Dendritic cell treated with granulocyte-macrophage colony-stimulating factor and Interleukin-4, amounts not matched to agents 40 ng/mL and 50 ng/mL, for 4 days (primary cell): ENCODE measurements around the gene TPD52L1.
"Not testable (repeated sequence)": the region's sequence is repeated elsewhere in the genome, so short reads cannot be mapped to it uniquely, and the experiment has no call there.

Experiments used
- H3K27ac Mint-ChIP-seq: one replicate; pipeline ENCODE4 v1.8.0; 2022; ENCODE audit warnings: mild to moderate bottlenecking, mixed read lengths
- H3K27me3 Mint-ChIP-seq: one replicate; pipeline ENCODE4 v1.8.0; 2022; ENCODE audit warnings: mild to moderate bottlenecking, mixed read lengths
- H3K36me3 Mint-ChIP-seq: one replicate; pipeline ENCODE4 v1.8.0; 2022; ENCODE audit warnings: low read depth, mixed read lengths
- H3K4me1 Mint-ChIP-seq: one replicate; pipeline ENCODE4 v1.8.0; 2022; ENCODE audit warnings: low read depth, mixed read lengths
- H3K4me3 Mint-ChIP-seq: one replicate; pipeline ENCODE4 v1.8.0; 2022; ENCODE audit warnings: mild to moderate bottlenecking, moderate library complexity, mixed read lengths
- H3K9me3 Mint-ChIP-seq: one replicate; pipeline ENCODE4 v1.8.0; 2022; ENCODE audit warnings: mixed read lengths
- intact Hi-C: fragments of 100-400 bp; cut with micrococcal nuclease; formaldehyde crosslinking; loops from one replicate; pipeline ENCODE4 v1.15.0; 2022

Gene TPD52L1

DNA sequence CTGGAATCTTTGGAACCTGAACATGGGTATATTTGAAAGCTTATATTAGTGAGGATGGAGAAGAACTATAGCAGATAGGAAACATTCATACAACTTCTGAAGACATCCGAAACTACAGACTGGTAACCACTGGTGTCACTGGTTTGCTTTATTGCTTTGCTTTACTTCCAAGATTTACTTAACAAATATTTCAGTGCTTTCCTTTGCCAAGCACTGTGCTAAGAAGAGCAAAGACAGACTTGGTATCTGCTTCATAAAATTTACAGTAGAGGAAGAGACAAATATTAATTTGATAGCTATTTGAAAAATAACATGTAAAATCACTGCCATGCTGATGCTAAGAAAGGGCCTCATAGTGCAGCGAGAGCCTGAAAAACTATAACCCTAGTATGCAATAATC is 1.8 kb downstream of the TPD52L1 start:
- intact Hi-C loops: no loop called here
- no peak overlapping the region for H3K4me3 Mint-ChIP-seq
- peaks cover 31% of the 10 kb centered on the region for H3K27me3 Mint-ChIP-seq
- H3K36me3 Mint-ChIP-seq: no peaks in the 10 kb centered on the region
- H3K4me1 Mint-ChIP-seq: peaks cover 24% of the 10 kb centered on the region
- H3K9me3 Mint-ChIP-seq: no peaks in the 10 kb centered on the region
- H3K27ac Mint-ChIP-seq: no peak overlapping the region

- Mint-ChIP-seq H3K27me3 (peaks cover 28% of the 10 kb centered on the region), H3K9me3 (no peaks in the 10 kb centered on the region), H3K4me3 (no peak overlapping the region), H3K27ac (no peak overlapping the region), H3K36me3 (no peaks in the 10 kb centered on the region), H3K4me1 (peaks cover 21% of the 10 kb centered on the region)
- intact Hi-C loops: no loop called here
Measured at GRCh38 chr6:125156496-125156895, 2.9 kb downstream of the TPD52L1 start.

GRCh38 chr6:125157280-125157679 is 3.7 kb downstream of the TPD52L1 start:
- intact Hi-C loops: no loop called here
- Mint-ChIP-seq H3K27ac (no peak overlapping the region), H3K36me3 (no peaks in the 10 kb centered on the region), H3K9me3 (no peaks in the 10 kb centered on the region), H3K4me1 (peaks cover 18% of the 10 kb centered on the region), H3K4me3 (no peak overlapping the region), H3K27me3 (peaks cover 28% of the 10 kb centered on the region)

DNA sequence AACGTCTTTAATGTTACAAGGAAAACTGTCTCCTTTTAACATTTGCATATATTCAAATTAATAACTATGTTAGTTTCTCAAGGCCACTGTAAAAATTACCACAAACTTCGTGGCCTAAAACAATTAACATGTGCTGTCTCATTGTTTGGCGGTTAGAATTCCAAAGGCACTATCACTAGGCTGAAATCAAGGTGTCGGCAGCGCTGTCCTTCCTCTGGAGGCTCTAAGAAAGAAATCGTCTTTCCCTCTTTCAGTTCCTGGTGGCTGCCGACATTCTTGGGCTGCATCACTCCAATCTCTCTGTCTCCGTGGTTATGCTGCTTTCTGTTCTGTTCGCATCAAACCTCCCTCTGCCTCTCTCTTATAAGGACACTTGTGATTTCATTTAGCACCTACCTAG is 4.2 kb downstream of the TPD52L1 start:
- H3K36me3 Mint-ChIP-seq: no peaks in the 10 kb centered on the region
- H3K27me3 Mint-ChIP-seq: peaks cover 26% of the 10 kb centered on the region
- H3K4me3 Mint-ChIP-seq: no peak overlapping the region
- intact Hi-C loops: no loop called here
- H3K4me1 Mint-ChIP-seq: peaks cover 18% of the 10 kb centered on the region
- H3K9me3 Mint-ChIP-seq: no peaks in the 10 kb centered on the region
- H3K27ac Mint-ChIP-seq: no peak overlapping the region

GRCh38 chr6:125163339-125163738 is 9.8 kb downstream of the TPD52L1 start:
- intact Hi-C loops, H3K27me3 Mint-ChIP-seq, H3K9me3 Mint-ChIP-seq, H3K4me3 Mint-ChIP-seq, H3K4me1 Mint-ChIP-seq, H3K27ac Mint-ChIP-seq, H3K36me3 Mint-ChIP-seq: not testable (repeated sequence)

DNA sequence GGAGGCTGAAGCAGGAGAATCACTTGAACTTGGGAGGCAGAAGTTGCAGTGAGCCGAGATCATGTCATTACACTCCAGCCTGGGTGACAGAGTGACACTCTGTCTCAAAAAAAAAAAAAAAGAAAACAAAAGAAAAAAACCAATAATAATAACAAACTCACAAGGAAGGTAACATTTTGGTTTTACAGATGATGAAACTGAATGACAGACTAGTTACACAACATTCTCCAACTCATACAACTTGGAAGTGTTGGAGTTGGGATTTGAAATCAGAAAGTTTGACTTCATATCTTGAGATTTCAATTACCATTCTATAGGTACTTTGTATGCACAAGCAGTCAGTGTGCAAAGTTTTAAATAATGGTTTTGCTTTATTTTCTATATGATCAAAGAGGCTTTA is 10.2 kb downstream of the TPD52L1 start:
- H3K4me3 Mint-ChIP-seq: no peak overlapping the region
- no peaks in the 10 kb centered on the region for H3K4me1 Mint-ChIP-seq
- H3K27ac Mint-ChIP-seq: no peak overlapping the region
- no peaks in the 10 kb centered on the region for H3K36me3 Mint-ChIP-seq
- no peaks in the 10 kb centered on the region for H3K9me3 Mint-ChIP-seq
- no peaks in the 10 kb centered on the region for H3K27me3 Mint-ChIP-seq
- intact Hi-C loops: no loop called here

DNA sequence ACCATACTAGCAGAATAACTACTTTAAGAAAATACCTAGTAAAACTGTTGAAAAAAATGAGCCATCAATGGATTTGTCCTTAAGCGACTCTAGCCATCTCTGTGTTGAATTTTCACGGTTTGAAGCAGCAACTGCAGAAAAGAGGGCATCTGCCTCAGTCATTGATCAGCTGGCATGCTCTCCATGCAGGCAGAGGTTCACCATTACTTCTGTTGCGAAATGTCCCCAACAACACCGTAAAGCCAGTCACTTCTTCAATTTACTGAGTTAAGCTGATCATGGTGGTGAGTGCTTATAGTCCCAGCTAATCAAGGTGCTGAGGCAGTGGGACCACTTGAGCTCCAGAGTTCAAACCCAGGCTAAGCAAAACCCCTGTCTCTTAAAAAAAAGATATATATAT is 11.1 kb downstream of the TPD52L1 start:
- no peaks in the 10 kb centered on the region for H3K9me3 Mint-ChIP-seq
- H3K27ac Mint-ChIP-seq: no peak overlapping the region
- H3K4me3 Mint-ChIP-seq: no peak overlapping the region
- peaks cover 5% of the 10 kb centered on the region for H3K4me1 Mint-ChIP-seq
- intact Hi-C loops: no loop called here
- H3K27me3 Mint-ChIP-seq: no peaks in the 10 kb centered on the region
- H3K36me3 Mint-ChIP-seq: no peaks in the 10 kb centered on the region

- Mint-ChIP-seq H3K4me1 (peaks cover 8% of the 10 kb centered on the region), H3K4me3 (no peak overlapping the region), H3K36me3 (no peaks in the 10 kb centered on the region), H3K27ac (no peak overlapping the region), H3K27me3 (no peaks in the 10 kb centered on the region), H3K9me3 (no peaks in the 10 kb centered on the region)
- intact Hi-C loops: no loop called here
Measured at GRCh38 chr6:125165256-125165655, 11.7 kb downstream of the TPD52L1 start.

- Mint-ChIP-seq H3K27me3 (no peaks in the 10 kb centered on the region), H3K9me3 (no peaks in the 10 kb centered on the region), H3K4me3 (no peak overlapping the region), H3K4me1 (peaks cover 8% of the 10 kb centered on the region), H3K27ac (no peak overlapping the region), H3K36me3 (no peaks in the 10 kb centered on the region)
- intact Hi-C loops: no loop called here
Measured at GRCh38 chr6:125165776-125166175, 12.2 kb downstream of the TPD52L1 start.

- Mint-ChIP-seq H3K9me3 (no peaks in the 10 kb centered on the region), H3K4me1 (peaks cover 8% of the 10 kb centered on the region), H3K4me3 (no peak overlapping the region), H3K27ac (no peak overlapping the region), H3K36me3 (no peaks in the 10 kb centered on the region), H3K27me3 (no peaks in the 10 kb centered on the region)
- intact Hi-C loops: no loop called here
Measured at GRCh38 chr6:125166711-125167110, 13.1 kb downstream of the TPD52L1 start.

DNA sequence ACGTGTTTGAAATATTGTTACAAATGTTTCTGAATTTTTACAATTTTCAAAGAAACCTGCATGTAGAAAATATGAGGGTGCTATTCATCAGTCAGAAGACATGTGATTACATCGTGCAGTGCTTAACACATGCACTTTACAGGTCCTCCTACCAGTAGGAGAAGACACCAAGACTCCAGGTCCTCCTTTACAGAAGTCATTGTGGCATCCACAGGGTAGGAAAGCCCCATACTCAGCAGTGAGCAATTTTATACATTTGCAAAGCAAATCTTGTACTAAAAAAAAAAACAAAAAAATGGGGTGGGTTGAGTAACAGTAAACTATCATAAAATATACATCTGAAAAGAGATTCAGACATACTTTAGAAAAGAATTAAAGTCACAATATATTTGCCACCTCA is 14.0 kb downstream of the TPD52L1 start:
- intact Hi-C loops: no loop called here
- no peak overlapping the region for H3K4me3 Mint-ChIP-seq
- no peaks in the 10 kb centered on the region for H3K9me3 Mint-ChIP-seq
- peaks cover 8% of the 10 kb centered on the region for H3K4me1 Mint-ChIP-seq
- H3K27me3 Mint-ChIP-seq: no peaks in the 10 kb centered on the region
- H3K27ac Mint-ChIP-seq: no peak overlapping the region
- H3K36me3 Mint-ChIP-seq: no peaks in the 10 kb centered on the region

GRCh38 chr6:125169058-125169457 is 15.5 kb downstream of the TPD52L1 start:
- no peaks in the 10 kb centered on the region for H3K27me3 Mint-ChIP-seq
- peaks cover 16% of the 10 kb centered on the region for H3K4me1 Mint-ChIP-seq
- no peaks in the 10 kb centered on the region for H3K36me3 Mint-ChIP-seq
- H3K4me3 Mint-ChIP-seq: no peak overlapping the region
- no peak overlapping the region for H3K27ac Mint-ChIP-seq
- intact Hi-C loops: no loop called here
- H3K9me3 Mint-ChIP-seq: no peaks in the 10 kb centered on the region

DNA sequence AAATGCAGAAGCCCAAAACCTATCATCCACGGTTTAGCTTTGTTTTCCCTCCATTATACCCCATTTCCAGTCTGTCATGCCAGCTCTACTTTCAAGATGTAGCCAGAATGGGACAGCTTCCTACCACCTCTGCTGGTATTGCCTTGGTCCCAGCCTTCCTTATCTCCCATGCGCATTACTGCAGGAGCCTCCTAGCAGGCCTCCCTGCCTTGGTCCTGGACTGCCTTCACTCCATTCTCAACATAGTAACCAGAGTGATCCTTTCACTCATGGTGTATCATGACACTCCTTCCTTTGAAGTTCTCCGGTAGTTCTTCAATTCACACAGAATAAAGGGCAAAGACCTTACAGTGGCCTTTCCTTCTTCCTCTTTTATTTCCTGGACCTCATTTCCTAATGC is 15.9 kb downstream of the TPD52L1 start:
- no peak overlapping the region for H3K27ac Mint-ChIP-seq
- peaks cover 16% of the 10 kb centered on the region for H3K4me1 Mint-ChIP-seq
- intact Hi-C loops: no loop called here
- no peak overlapping the region for H3K4me3 Mint-ChIP-seq
- H3K27me3 Mint-ChIP-seq: no peaks in the 10 kb centered on the region
- H3K36me3 Mint-ChIP-seq: no peaks in the 10 kb centered on the region
- H3K9me3 Mint-ChIP-seq: no peaks in the 10 kb centered on the region

DNA sequence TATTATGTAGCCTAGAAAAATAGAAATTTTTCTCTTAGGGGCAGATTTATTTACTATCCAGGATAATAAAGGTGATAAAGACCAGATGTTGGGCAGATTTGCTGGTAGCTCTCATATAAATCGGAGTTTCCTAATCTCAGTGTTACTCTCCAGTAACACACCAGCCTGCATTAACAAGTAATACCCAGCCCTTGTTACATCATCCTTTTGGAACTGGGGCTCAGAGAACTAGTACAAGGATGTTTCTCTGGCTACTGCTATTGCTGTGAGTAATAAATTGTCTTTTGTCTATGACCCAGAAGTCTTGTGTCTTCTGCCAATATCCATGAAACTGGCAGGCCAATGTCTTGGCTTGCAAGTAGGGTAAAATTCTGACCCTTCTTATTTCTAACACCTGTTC is 16.8 kb downstream of the TPD52L1 start:
- Mint-ChIP-seq H3K27me3 (no peaks in the 10 kb centered on the region), H3K27ac (no peak overlapping the region), H3K9me3 (no peaks in the 10 kb centered on the region), H3K4me1 (peaks cover 16% of the 10 kb centered on the region), H3K36me3 (no peaks in the 10 kb centered on the region), H3K4me3 (no peak overlapping the region)
- intact Hi-C loops: no loop called here

GRCh38 chr6:125173341-125174095 is 19.9 kb downstream of the TPD52L1 start:
- Mint-ChIP-seq H3K9me3 (no peaks in the 10 kb centered on the region), H3K27ac (peak overlapping the region; percentile 78), H3K27me3 (no peaks in the 10 kb centered on the region), H3K4me3 (no peak overlapping the region), H3K36me3 (no peaks in the 10 kb centered on the region), H3K4me1 (peaks cover 16% of the 10 kb centered on the region)
- intact Hi-C loops: no loop called here
